Esophagus mucosa (tissue), 1 donor: ENCODE data around the gene TWIST2. TPM values are rescaled to one million over a fixed set of nuclear protein-coding genes. Genes with fewer than 3 reads are reported as not detected.

Source experiments
- ATAC-seq: fragments of 200-7000 bp; cut with Tn5 transposase; one replicate; pipeline ENCODE4 v1.9.1; 2020
- total RNA-seq: library from RNA; stranded (reverse); gene quantifications from one replicate; pipeline ENCODE4 v1.2.4, GENCODE V29; 2023
- donor health status: DM: yes; HTN: yes; CAD: no.

TWIST2 gene
- total RNA-seq, 1 donor from 2014 or later: 0.48 TPM

DNA sequence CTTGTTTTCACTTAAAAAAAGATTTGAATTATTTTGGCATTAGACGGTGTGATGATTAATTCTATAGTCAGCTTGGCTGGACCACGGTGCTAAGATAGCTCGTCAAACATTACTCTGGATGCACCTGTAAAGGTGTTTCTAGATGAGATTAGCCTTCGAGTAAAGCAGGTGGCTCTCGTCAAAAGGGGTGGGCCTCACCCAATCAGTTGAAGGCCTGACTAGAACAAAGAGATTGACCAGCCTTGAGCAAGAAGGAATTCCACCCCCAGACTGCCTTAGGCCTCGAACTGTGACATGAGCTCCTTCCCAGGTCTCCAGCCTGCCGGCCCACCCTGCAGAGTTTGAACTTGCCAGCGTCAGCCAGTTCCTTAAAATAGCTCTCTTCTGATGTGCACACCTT lies 73.4 kb downstream of the TWIST2 start:
- no peak for ATAC-seq

- no peak for ATAC-seq
Measured at GRCh38 chr2:238921681-238922319, 73.9 kb downstream of the TWIST2 start.

DNA sequence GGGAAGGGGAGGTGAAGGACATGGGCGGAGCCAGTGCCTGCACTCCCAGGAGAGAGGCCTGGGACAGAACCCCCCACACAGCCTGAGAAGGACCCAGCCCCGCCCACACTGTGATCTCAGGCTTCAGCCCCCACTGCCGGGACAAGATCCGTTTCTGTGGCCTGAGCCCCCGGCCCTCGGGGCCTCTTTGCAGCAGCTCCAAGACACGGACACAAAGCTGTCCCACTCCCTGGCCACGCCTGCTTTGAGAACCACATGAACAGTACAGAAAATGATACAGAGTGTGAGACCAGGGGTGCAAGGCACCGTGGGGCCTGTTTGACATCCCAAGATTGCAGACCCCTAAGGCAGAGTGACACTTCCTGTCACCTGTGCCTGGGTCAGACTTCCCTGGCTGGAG lies 74.5 kb downstream of the TWIST2 start:
- ATAC-seq: no peak

DNA sequence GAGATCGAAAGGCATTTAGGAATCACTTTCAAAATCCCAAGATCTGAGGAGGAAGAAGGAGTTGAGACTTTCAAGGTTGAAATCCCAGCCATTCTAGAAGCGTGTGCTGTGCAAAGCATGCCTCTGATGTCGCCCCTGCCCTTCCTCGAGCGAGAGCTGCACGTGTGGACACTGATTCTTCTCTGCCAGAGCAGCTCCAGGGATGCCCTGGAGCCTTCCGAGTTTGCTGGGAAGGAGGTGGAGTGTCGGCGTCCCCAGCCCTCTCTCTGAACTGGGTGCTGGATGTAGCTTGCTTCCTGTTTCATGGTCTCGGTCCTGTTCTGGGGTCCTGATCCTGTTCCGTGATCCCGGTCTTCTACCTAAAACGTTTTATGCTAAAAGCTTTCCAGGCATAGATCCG lies 76.1 kb downstream of the TWIST2 start:
- ATAC-seq: no peak

DNA sequence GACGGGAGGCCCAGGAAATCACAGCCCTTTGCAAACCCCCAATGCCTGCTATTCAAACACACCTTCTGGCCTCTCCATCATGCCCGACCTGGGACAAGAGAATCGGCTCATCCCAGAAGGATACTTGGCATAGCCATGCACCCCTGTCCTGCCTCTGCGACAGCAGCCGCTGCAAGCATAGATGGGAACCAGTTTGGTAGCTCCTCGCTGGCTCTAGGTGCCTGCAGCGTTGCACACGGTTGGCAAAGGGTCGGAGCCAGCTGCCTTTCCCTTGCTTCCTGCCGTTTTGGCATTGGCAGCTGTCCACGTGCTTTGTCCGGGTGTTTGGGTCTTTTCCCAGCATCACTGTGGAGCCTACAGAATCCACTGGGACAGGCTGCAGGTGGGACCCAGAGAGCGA lies 76.9 kb downstream of the TWIST2 start:
- no peak for ATAC-seq

DNA sequence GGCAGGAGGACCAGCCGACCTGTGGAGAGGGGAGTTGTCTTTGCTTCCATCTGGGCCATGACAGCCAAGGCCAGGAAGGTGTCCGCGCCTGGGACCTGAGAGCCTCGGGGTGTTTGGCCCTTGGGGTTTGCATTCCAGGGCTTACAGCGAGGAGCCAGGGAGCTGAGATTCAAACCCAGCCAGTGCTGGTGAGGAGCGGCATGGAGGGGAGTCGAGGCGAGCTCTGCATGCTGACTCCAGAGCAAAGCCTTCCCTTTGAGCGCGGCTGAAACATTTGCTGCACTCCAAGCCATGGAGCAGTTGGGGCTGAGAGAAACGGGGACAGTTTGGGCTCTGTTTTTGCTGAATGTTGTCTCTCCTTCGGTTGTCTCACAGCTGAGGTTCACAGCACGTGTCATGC lies 77.4 kb downstream of the TWIST2 start:
- no peak for ATAC-seq

GRCh38 chr2:238925816-238926521 lies 78.1 kb downstream of the TWIST2 start:
- no peak for ATAC-seq

- no peak for ATAC-seq
Measured at GRCh38 chr2:238926761-238927611, 79.1 kb downstream of the TWIST2 start.

DNA sequence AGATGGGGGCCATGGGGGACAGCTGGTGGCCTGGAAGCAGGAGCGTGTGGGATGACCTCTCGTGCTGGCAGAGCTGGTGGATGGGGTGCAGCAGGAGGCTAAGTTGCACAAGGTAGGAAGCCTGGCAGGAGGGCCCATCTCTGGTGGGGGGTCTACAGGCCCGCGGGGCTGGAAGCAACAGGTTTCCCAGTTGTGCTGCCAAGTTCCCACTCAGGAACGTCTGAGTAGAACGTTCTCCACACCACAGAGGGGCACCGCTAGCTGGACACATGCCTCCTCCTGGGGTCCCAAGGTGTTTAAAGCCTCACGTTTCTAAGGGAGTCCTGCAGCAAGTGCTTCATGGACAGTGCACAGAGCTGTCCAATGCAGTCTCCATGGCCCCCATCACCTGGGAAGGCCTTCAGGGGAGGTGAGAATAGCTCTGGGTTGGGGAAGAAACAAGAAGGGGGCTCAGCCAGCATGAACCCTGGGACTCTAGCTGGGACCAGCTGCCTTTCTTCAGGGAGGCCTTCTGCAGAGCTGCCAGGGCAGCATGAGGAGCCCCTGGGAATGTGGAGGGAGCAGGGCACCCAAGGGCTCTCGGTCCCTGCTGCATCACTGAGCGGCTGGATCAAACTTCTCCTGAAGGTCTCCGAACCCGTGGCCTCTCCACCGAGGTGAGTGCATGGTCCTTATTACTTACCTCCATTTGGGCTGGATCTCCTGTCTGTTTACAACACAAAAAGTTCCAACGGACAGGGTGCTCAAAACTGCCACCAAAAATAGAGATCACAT lies 80.0 kb downstream of the TWIST2 start:
- no peak for ATAC-seq

- ATAC-seq: no peak
Measured at GRCh38 chr2:238928520-238929241, 80.8 kb downstream of the TWIST2 start.

GRCh38 chr2:238929242-238930081 lies 81.6 kb downstream of the TWIST2 start:
- no peak for ATAC-seq

DNA sequence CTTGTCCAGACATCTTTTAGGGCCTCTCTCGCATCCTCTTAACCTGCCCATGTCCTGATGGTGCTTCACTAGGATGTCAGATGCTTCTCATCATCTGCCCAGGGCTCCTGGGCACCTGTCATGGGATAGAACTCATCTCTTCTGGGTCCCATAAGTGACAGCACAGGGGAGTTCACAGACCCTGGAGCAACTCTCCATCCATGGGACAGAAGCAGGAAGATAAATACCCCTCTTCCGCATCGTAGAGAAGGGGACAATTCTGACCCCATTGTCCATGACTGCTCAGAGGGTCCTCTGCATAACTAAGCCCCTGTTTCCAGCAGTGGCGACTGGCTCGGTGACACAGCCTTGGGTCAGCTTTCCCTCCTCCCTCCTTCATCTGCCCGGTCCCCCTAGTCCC lies 82.3 kb downstream of the TWIST2 start:
- ATAC-seq: no peak

- ATAC-seq: no peak
Measured at GRCh38 chr2:238936162-238937052, 88.5 kb downstream of the TWIST2 start.

DNA sequence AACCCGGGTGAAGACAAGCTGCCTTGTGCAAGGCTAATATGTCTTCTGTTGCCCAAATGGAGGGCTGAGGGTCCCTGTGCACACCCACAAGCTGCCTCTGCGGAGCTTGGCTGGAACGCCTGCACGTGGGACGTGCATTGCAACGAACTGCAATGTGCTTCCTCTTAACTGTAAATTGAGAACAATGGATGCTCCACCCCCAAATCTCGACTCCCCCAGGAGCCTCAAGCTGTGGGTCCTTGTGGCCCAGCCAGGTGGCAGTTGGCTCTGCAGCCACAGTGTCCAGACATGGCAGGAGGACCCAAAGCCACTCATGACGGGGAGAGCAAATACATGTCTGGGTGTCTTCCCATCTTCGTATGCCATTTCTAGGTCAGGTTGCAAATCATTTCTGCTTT lies 90.1 kb downstream of the TWIST2 start:
- no peak for ATAC-seq

DNA sequence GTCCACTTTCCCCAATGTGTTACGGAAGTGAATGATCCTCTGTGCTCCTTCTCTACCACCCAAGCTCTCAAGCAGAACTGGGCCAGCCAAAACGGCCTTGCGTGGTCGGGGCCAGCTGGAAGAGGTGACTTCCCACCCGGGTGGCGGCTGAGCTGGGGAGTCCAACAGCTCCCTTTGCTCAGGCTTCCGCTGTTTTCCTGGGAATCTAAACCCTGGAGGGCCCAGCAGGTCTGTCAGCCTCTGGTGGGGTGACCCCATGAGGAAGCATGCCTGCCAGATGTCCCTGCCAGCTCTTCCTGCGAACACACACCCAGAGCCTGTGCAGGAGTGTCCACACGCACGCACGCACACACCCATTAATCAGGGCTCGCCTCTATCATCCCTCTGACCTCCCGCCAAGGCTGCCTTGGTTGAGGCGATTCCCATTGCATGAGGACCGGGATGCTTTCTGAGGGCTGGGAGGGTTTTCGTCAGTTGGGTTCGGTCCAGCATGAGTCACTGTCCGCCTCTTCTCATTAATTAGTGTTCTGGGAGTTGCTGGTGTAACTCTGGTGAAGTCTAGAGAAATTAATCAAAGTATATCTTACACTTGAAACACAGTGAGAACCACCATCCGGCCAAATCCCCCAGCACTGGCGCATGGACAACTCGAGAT lies 90.6 kb downstream of the TWIST2 start:
- peak; percentile 40 for ATAC-seq

DNA sequence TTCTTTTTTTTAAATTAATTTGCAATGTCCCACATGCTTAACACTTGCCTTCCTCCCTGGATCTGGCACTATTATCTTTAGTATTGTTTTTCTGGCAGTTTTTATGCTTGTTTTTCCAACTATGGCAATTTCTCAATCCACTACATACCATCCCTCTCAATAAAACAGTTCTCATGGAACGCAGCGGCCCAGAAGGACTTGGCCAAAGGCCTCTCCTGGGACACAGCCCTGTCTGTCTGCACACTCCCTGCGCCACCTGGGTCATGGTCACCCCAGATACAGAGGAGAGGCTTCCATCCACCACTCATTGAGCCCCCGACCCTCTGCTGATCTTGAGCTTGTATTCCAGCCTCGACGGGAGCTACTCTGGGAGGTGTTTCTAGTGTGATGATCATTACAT lies 91.2 kb downstream of the TWIST2 start:
- no peak for ATAC-seq

DNA sequence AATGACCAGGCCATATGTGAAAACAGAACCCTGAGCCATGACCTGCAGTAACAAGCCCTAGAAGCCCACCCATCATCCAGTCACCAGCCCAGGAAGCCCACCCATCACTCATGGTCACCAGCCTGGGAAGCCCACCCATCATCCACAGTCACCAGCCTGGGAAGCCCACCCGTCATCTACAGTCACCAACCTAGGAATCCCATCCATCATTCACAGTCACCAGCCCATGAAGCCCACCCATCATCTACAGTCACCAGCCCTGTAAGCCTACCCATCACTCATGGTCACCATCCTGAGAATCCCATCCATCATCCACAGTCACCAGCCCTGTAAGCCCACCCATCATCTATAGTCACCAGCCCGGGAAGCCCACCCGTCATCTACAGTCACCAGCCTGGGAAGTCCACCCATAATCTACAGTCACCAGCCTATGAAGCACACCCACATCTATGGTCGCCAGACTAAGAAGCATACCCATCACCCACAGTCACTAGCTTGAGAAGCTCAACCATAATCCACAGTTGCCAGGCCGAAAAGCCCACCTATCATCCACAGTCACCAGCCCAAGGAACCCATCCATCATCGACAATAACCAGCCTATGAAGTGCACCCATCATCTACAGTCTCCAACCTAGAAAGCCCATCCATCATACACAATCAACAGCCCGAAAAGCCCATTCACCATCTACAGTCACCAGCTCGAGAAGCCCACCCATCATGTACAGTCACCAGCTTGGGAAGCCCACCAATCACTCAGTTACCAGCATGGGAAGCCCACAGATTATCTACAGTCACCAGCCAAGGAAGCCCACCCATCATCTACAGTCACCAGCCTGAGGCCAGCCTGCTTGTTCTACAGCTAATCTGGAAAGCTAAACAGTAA lies 91.9 kb downstream of the TWIST2 start:
- no peak for ATAC-seq

DNA sequence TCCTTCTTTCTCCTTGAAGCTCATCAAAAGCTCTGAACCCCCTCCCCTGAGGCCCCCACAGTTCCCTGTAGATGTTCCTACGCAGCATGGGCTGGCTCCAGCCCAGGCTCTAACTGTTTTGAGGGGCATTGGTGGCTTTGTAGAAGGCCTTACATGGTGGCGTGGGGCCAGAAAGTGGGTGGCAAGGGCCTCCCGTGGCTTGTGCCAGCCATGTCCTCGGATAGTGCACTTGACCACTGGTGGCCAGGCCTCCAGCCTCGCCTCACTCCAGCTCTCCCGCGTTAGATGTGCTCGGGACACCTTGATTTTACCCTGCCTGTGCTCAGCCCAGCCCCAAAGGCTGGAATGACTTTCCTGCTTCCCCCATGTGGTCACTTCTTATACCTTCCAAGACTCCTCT lies 92.9 kb downstream of the TWIST2 start:
- ATAC-seq: no peak
